HepG2 (cell line): ENCODE data around the gene DIABLO. TPM values are rescaled to one million over a fixed set of nuclear protein-coding genes. Genes with fewer than 3 reads are reported as not detected.
A peak's percentile ranks its signal among the peaks of the same experiment; 100 is the strongest.

Experiments used
- ATAC-seq: fragments of 200-7000 bp; cut with Tn5 transposase; 3 replicates; pipeline ENCODE4 v1.9.1; 2020; ENCODE audit warnings: mild to moderate bottlenecking, moderate library complexity
- BruUV-seq: library from RNA; stranded (reverse); fragments of 400-500 nt; replicated peaks from 2 replicates; lab custom pipeline; 2021; lab: Mats Ljungman, UMichigan
- CTCF ChIA-PET: fragments of 300-600 bp; formaldehyde crosslinking; extraction: SDS; loops from one replicate; lab custom pipeline; 2021; ENCODE audit warnings: low total read pairs, inconsistent platforms, low intra/inter-chr PET ratio; lab: Yijun Ruan, JAX
- POLR2A ChIA-PET: fragments of 350-600 bp; sonication (Branson Sonifier 250); formaldehyde crosslinking; loops from one replicate; lab custom pipeline; 2020; ENCODE audit warnings: antibody characterized with exemption, inconsistent platforms; lab: Yijun Ruan, JAX
- DNase-seq: peaks from one replicate; pipeline ENCODE4 v3.0.0-alpha.2; 2015; ENCODE audit warnings: low spot score
- FAIRE-seq: peaks from 3 replicates; lab custom pipeline; 2011; peaks lifted over from hg19 to GRCh38; lab: Jason Lieb, UNC
- H2AFZ ChIP-seq: one replicate; pipeline ENCODE4 v1.6.1; 2011; ENCODE audit warnings: low read length, inconsistent platforms
- H3K27ac ChIP-seq: fragments of 300-600 bp; 3 replicates; pipeline ENCODE4 v1.8.0; 2011; ENCODE audit warnings: mixed run types, mild to moderate bottlenecking, mixed read lengths, low read length, inconsistent platforms; ENCODE audit not compliant: insufficient read depth; ENCODE audit errors: extremely low read length
- H3K27me3 ChIP-seq, 2 experiments: fragments of 200-600 bp in 1 of 2; 2 replicates in 1 of 2; 3 replicates in 1 of 2; pipeline versions ENCODE4 v1.6.0 to v1.8.0; 2011; ENCODE audit warnings: low read length in 2 of 2, mild to moderate bottlenecking in 2 of 2, moderate library complexity in 2 of 2, inconsistent platforms in 1 of 2; ENCODE audit not compliant: insufficient read depth in 2 of 2, control insufficient read depth in 1 of 2
- H3K36me3 ChIP-seq, 2 experiments: fragments of 200-600 bp in 1 of 2; replicated peaks in 1 of 2; 2 replicates in 1 of 2; 3 replicates in 1 of 2; pipeline versions ENCODE4 v1.5.1 to v1.8.0; 2011; ENCODE audit warnings: low read length in 2 of 2, inconsistent platforms in 1 of 2; ENCODE audit not compliant: insufficient read depth in 2 of 2, control insufficient read depth in 1 of 2
- H3K4me1 ChIP-seq: 2 replicates; pipeline ENCODE4 v1.5.1; 2012; ENCODE audit warnings: low read length, inconsistent platforms; ENCODE audit not compliant: insufficient read depth
- H3K4me2 ChIP-seq: 2 replicates; pipeline ENCODE4 v1.6.0; 2011; ENCODE audit warnings: low read depth, low read length, inconsistent platforms
- H3K4me3 ChIP-seq, 3 experiments: fragments of 200-600 bp in 1 of 3; sonication (generic), shearing (Covaris generic) in 1 of 3; replicated peaks in 1 of 3; 2 replicates each; pipeline ENCODE4 v1.5.1; 2011 to 2016; ENCODE audit warnings: low read length in 3 of 3, inconsistent platforms in 2 of 3, low read depth in 2 of 3, mild to moderate bottlenecking in 2 of 3, control low read depth in 1 of 3, mixed read lengths in 1 of 3; ENCODE audit not compliant: insufficient read depth in 1 of 3
- H3K79me2 ChIP-seq: one replicate; pipeline ENCODE4 v1.6.1; 2011; ENCODE audit warnings: low read length, inconsistent platforms; ENCODE audit not compliant: insufficient read depth
- H3K9ac ChIP-seq: 2 replicates; pipeline ENCODE4 v1.6.0; 2011; ENCODE audit warnings: mild to moderate bottlenecking, low read depth, low read length, inconsistent platforms; ENCODE audit not compliant: insufficient read depth
- H3K9me3 ChIP-seq: 2 replicates; pipeline ENCODE4 v1.5.1; 2012; ENCODE audit warnings: mild to moderate bottlenecking, low read length
- H4K20me1 ChIP-seq: 2 replicates; pipeline ENCODE4 v1.6.0; 2011; ENCODE audit warnings: inconsistent platforms, mild to moderate bottlenecking, low read length, moderate library complexity; ENCODE audit not compliant: insufficient read depth
- FOXC1 ChIP-seq: sonication (generic); formaldehyde crosslinking; IDR thresholded peaks from 2 replicates; pipeline ENCODE4 v1.8.0; 2022; ENCODE audit warnings: mild to moderate bottlenecking, missing genetic modification reagents, borderline replicate concordance
- KDM1A ChIP-seq: IDR thresholded peaks from 2 replicates; pipeline ENCODE4 v1.6.1; 2016; ENCODE audit warnings: missing compliant biosample characterization
- MED13 ChIP-seq: sonication (generic); formaldehyde crosslinking; IDR thresholded peaks from 2 replicates; pipeline ENCODE4 v1.5.0; 2020; ENCODE audit warnings: missing genetic modification reagents
- NFAT5 ChIP-seq: sonication (generic); formaldehyde crosslinking; IDR thresholded peaks from 2 replicates; pipeline ENCODE4 v1.4.0; 2020; ENCODE audit warnings: missing genetic modification reagents
- SPEN ChIP-seq: sonication (generic); formaldehyde crosslinking; IDR thresholded peaks from 2 replicates; pipeline ENCODE4 v1.5.1; 2020; ENCODE audit warnings: low read depth, mild to moderate bottlenecking, missing genetic modification reagents
- THAP11 ChIP-seq: IDR thresholded peaks from 2 replicates; pipeline ENCODE4 v1.6.1; 2016; ENCODE audit warnings: missing biosample characterization, missing genetic modification reagents
- ZNF318 ChIP-seq: sonication (generic); formaldehyde crosslinking; IDR thresholded peaks from 2 replicates; pipeline ENCODE4 v1.4.0; 2020; ENCODE audit warnings: mild to moderate bottlenecking, missing genetic modification reagents
- ZSCAN9 ChIP-seq: IDR thresholded peaks from 2 replicates; pipeline ENCODE4 v1.6.1; 2016; ENCODE audit warnings: borderline replicate concordance
- WGBS: methylation state at CpG from one replicate; pipeline ENCODE4 v1.1.6; 2017; ENCODE audit warnings: low lambda C conversion rate; 5-methylcytosine and 5-hydroxymethylcytosine counted together
- in situ Hi-C: cut with HindIII; loops from 2 replicates; pipeline ENCODE4 v1.10.0; 2017; ENCODE audit warnings: low pct_unique_long_range_greater_than_20kb; ENCODE audit not compliant: extremely low pct_ligation_motif_present
- intact Hi-C: fragments of 100-400 bp; cut with micrococcal nuclease; formaldehyde crosslinking; loops from one replicate; pipeline ENCODE4 v1.10.0; 2022; ENCODE audit not compliant: unreplicated experiment
- polyA plus RNA-seq, 8 experiments: library from polyadenylated mRNA; depleted of rRNA in 3 of 8; stranded (reverse) in 7 of 8; unstranded in 1 of 8; fragments of >200 nt; fragmentation: Illumina TruSeq in 4 of 8; extraction: Trizol in 4 of 8; gene quantifications; 2 replicates each; pipeline versions ENCODE4 v1.2.1 to v1.2.3, GENCODE V29; 2011 to 2016; ENCODE audit warnings: low read depth in 4 of 8, missing spikeins in 1 of 8, mixed read lengths in 1 of 8; ENCODE audit not compliant: insufficient read depth in 1 of 8
- total RNA-seq, 5 experiments: library from RNA; depleted of rRNA; stranded (reverse); fragments of >200 nt; fragmentation: Illumina TruSeq; extraction: Trizol; gene quantifications; 2 replicates each; pipeline ENCODE4 v1.2.3, GENCODE V29; 2016; ENCODE audit warnings: low read depth in 1 of 5

Gene DIABLO
- total and polyA plus RNA-seq, 2 of the 13 experiments (the other 11 are each of a cell fraction or from before 2014, with no cell fraction given) = 20.7 to 70.9 TPM

GRCh38 chr12:122226366-122227125, 694 bp upstream of the DIABLO start:
- no peak for FAIRE-seq
- ChIA-PET POLR2A (interaction anchor here (0.6 to 1.5 kb wide), 15 partner anchors 14 to 874 kb away, joined by 3 to 8 read pairs (median 4); partner anchors contain the start of genes B3GNT4, KNTC1, RSRC2 and VPS33A), CTCF (no interaction called here)
- Histone ChIP-seq H4K20me1 (peaks cover 15% of the 10 kb centered on the region; the same call in 1 of the 2 replicates), H3K4me3 (peak overlapping the region in 2 of 3 experiments; percentile 40 to 64; a peak in 4 of 6 replicates), H2AFZ (no peak overlapping the region), H3K79me2 (peaks cover 27% of the 10 kb centered on the region), H3K4me1 (peaks cover 25% of the 10 kb centered on the region), H3K27me3 (no peaks in the 10 kb centered on the region; a peak in 1 of 5 replicates), H3K27ac (peak overlapping the region; percentile 4), H3K9me3 (no peaks in the 10 kb centered on the region), H3K9ac (no peak overlapping the region), H3K4me2 (peak overlapping the region; percentile 70), H3K36me3 (peaks cover 3 to 29% of the 10 kb centered on the region in 2 experiments; a peak in 4 of 5 replicates)
- BruUV-seq = no TSS peak
- in situ Hi-C loops = no loop called here
- no peak for DNase-seq
- 82% methylated on average over 13 of the region's 55 CpGs for WGBS
- ATAC-seq = peak; percentile 79
- intact Hi-C loops = no loop called here
- TF ChIP-seq MED13 (CRISPR knock-in tag) (peak; percentile 89), NFAT5 (peak; percentile 96), ZSCAN9 (CRISPR knock-in tag) (peak; percentile 24; the same call in 1 of the 2 replicates), THAP11 (CRISPR knock-in tag) (no peak), KDM1A (CRISPR knock-in tag) (no peak), ZNF318 (CRISPR knock-in tag) (0 out of 2 replicates have a peak, but pooled peaks have one; percentile 45), FOXC1 (CRISPR knock-in tag) (peak; percentile 55; the same call in 1 of the 2 replicates), SPEN (CRISPR knock-in tag) (peak; percentile 16; the same call in 1 of the 2 replicates)
